Measurements from ENCODE around the gene EBI3. TPM values are rescaled to one million over a fixed set of nuclear protein-coding genes. Genes with fewer than 3 reads are reported as not detected.

Gene EBI3
- total RNA-seq, 1 donor from 2014 or later, result not detected

DNA sequence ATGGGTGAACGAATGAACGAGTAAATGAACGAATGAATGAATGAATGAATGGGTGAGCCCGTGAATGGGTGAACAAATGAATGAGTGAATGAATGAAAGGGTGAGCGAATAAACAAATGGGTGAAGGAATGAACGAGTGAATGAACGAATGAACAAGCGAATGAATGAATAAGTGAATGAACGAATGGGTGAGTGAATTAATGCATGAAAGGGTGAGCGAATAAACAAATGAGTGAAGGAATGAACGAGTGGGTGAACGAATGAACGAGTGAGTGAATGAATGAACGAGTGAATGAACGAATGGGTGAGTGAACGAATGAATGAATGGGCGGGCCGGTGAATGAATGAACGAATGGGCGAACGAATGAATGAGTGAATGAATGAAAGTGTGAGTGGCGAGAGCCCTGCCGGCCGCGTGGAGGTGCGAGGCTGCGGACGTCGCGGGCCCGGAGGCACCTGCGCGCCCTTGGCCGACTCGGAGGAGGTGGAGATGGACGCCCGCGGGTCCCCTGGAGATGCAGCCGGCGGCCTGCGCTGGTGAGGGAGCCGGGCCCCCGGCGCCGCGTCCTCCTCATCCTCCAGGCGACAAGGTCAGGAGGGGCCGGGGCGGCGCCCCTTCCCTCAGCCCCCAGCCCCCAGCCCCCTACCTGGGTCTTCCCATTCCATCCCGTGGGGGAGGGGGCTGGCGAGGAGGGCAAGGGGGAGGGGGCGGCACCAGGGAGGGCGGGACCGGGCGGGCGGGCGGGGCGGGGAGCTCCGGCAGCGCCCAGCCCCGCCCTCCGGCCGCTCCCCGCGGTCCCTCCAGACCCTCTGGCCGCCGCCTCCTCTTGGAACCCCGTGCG, 31.5 kb upstream of the EBI3 start:
- no peak for DNase-seq (ENCODE audit: low spot score, unreplicated experiment)
- H3K27ac Mint-ChIP-seq, result peak overlapping the region; percentile 41
- H3K36me3 Mint-ChIP-seq (ENCODE audit: insufficient read depth), result no peaks in the 10 kb centered on the region
- peaks cover 86% of the 10 kb centered on the region for H3K27me3 Mint-ChIP-seq
- H3K4me3 Mint-ChIP-seq (ENCODE audit: low read depth), result peak overlapping the region; percentile 44
- TF ChIP-seq, protein P1, sequence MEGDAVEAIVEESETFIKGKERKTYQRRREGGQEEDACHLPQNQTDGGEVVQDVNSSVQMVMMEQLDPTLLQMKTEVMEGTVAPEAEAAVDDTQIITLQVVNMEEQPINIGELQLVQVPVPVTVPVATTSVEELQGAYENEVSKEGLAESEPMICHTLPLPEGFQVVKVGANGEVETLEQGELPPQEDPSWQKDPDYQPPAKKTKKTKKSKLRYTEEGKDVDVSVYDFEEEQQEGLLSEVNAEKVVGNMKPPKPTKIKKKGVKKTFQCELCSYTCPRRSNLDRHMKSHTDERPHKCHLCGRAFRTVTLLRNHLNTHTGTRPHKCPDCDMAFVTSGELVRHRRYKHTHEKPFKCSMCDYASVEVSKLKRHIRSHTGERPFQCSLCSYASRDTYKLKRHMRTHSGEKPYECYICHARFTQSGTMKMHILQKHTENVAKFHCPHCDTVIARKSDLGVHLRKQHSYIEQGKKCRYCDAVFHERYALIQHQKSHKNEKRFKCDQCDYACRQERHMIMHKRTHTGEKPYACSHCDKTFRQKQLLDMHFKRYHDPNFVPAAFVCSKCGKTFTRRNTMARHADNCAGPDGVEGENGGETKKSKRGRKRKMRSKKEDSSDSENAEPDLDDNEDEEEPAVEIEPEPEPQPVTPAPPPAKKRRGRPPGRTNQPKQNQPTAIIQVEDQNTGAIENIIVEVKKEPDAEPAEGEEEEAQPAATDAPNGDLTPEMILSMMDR (IDR thresholded peaks at IDR 0.05; ENCODE audit: unreplicated experiment), result no peak
- peaks cover 2% of the 10 kb centered on the region for H3K4me1 Mint-ChIP-seq (ENCODE audit: low read depth)
- peaks cover 7% of the 10 kb centered on the region for H3K9me3 Mint-ChIP-seq (ENCODE audit: low read depth)

DNA sequence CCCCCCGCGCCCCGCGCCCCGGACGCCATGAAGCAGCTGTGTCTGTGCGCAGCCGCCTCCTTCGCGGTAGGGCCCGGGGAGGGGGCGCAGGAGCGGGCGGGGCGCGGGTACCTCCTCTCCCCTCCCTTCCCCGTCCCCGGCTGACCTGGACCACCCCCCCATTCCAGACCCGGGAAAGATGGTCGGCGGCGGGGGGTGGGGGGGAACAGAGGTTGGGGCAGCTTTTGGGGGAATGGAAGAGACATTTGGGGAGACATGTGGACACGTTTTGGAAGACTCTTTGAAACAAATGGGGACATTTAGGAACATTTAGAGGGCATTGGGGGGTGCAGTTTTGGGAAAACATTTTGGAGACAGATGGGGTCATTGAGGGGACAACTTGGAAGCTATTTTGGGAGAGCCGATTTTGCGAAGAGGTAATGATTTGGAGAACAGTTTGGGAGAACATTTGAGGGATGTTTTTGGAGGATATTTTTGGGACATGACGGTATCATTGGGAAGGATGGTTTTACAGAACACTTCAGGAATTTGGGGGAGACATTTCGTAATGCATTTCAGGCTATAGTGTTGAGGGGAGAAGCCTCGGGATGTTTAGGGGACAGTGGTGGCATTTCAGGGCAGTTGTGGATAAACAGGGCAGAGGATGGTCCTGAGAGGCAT, 30.7 kb upstream of the EBI3 start:
- Mint-ChIP-seq H3K9me3 (ENCODE audit: low read depth) (peaks cover 7% of the 10 kb centered on the region), H3K27me3 (peaks cover 88% of the 10 kb centered on the region), H3K4me1 (ENCODE audit: low read depth) (peaks cover 2% of the 10 kb centered on the region), H3K36me3 (ENCODE audit: insufficient read depth) (no peaks in the 10 kb centered on the region), H3K27ac (peak overlapping the region; percentile 10), H3K4me3 (ENCODE audit: low read depth) (no peak overlapping the region)
- DNase-seq (ENCODE audit: low spot score, unreplicated experiment), result no peak
- TF ChIP-seq, protein P1 (IDR thresholded peaks at IDR 0.05; ENCODE audit: unreplicated experiment), result no peak

DNA sequence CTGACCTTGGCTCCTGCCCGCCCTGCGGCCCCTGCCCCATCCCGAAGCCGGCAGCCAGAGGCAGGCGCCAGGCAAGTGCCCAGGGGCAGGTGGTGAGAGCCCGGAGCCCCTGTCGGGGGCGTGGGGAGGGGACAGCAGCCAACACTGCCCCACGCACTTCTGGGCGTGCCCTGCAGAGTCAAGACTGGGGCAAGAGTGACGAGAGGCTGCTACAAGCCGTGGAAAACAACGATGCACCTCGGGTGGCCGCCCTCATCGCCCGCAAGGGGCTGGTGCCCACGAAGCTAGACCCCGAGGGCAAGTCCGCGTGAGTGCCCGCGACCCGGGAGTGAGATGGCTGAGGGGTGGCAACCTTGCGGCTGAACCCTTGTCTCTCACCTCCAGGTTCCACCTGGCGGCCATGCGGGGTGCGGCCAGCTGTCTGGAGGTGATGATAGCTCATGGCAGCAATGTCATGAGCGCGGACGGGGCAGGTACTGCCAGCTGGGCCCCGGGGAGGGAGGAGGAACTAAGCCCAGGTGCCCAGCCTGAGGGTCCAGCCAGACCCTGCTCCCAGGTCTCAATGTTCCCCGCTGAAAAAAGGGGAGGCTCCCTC, 29.5 kb upstream of the EBI3 start:
- no peak for DNase-seq (ENCODE audit: low spot score, unreplicated experiment)
- no peaks in the 10 kb centered on the region for H3K36me3 Mint-ChIP-seq (ENCODE audit: insufficient read depth)
- TF ChIP-seq, protein P1 (IDR thresholded peaks at IDR 0.05; ENCODE audit: unreplicated experiment), result peak; percentile 51
- no peak overlapping the region for H3K4me3 Mint-ChIP-seq (ENCODE audit: low read depth)
- peaks cover 2% of the 10 kb centered on the region for H3K4me1 Mint-ChIP-seq (ENCODE audit: low read depth)
- no peak overlapping the region for H3K27ac Mint-ChIP-seq
- H3K27me3 Mint-ChIP-seq, result peaks cover 81% of the 10 kb centered on the region
- peaks cover 7% of the 10 kb centered on the region for H3K9me3 Mint-ChIP-seq (ENCODE audit: low read depth)

DNA sequence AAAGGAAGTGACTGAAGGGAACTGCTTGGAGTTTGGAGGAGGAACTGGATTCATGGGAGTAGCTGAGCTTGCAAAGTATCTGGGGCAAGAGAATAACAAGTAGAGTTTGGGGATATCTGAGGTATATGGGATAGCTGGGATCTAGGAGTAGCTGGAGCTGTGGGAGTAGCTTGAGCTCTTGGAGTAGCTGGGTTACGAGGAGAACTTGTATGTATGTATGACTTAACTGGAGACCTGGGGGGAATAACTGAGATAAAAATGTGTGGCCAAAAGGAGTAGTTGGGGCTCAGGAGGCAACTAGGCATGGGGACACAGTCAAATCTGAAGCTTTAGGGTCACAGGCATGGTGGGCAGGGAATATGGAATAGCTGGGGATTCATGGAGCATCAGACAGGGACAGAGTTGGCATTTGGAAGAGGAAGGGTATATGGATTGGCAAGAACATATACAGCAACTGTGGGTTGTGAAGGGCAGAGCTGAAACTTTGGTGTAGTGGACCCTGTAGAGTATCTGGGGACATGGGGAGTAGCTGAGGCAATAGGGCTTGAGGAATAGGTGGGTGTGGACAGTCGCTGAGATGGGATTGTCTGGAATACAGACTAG, 28.3 kb upstream of the EBI3 start:
- Mint-ChIP-seq H3K27ac (peak overlapping the region; percentile 26), H3K4me1 (ENCODE audit: low read depth) (peaks cover 2% of the 10 kb centered on the region), H3K36me3 (ENCODE audit: insufficient read depth) (no peaks in the 10 kb centered on the region), H3K27me3 (peaks cover 69% of the 10 kb centered on the region), H3K9me3 (ENCODE audit: low read depth) (peaks cover 7% of the 10 kb centered on the region), H3K4me3 (ENCODE audit: low read depth) (no peak overlapping the region)
- no peak for DNase-seq (ENCODE audit: low spot score, unreplicated experiment)
- TF ChIP-seq, protein P1 (IDR thresholded peaks at IDR 0.05; ENCODE audit: unreplicated experiment), result no peak

DNA sequence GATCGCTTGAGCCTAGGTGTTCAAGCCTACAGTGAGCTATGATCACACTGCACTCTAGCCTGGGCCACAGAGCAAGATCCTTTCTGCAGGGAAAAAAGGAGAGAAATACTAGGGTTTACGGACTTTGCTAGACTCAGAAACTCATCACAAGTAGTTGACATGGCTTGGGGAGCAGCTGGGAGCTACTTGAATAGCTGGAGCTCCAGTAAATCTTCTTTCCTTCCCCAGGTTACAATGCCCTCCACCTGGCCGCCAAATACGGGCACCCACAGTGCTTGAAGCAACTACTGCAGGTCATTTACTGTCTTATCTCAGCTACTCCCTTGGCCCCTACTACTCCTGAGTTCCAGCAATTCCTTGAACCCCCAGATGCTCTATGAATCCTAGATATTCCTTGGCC, 27.5 kb upstream of the EBI3 start:
- H3K9me3 Mint-ChIP-seq (ENCODE audit: low read depth), result peaks cover 7% of the 10 kb centered on the region
- no peak overlapping the region for H3K4me3 Mint-ChIP-seq (ENCODE audit: low read depth)
- TF ChIP-seq, protein P1 (IDR thresholded peaks at IDR 0.05; ENCODE audit: unreplicated experiment), result no peak
- H3K27ac Mint-ChIP-seq, result no peak overlapping the region
- H3K27me3 Mint-ChIP-seq, result peaks cover 61% of the 10 kb centered on the region
- H3K36me3 Mint-ChIP-seq (ENCODE audit: insufficient read depth), result no peaks in the 10 kb centered on the region
- DNase-seq (ENCODE audit: low spot score, unreplicated experiment), result no peak
- H3K4me1 Mint-ChIP-seq (ENCODE audit: low read depth), result peaks cover 2% of the 10 kb centered on the region
